Activated B cell treated with CpG ODN at 0.5 μM for 24 hours (primary cell): Measurements from ENCODE around the gene RNF38. TPM values are rescaled to one million over a fixed set of nuclear protein-coding genes. Genes with fewer than 3 reads are reported as not detected.
"Not testable (repeated sequence)": the region's sequence is repeated elsewhere in the genome, so short reads cannot be mapped to it uniquely, and the experiment has no call there.

ENCODE experiments used
- ATAC-seq: fragments of 200-7000 bp; cut with Tn5 transposase; one replicate; pipeline ENCODE4 v1.10.0; 2021; ENCODE audit warnings: low read depth, mild to moderate bottlenecking, moderate library complexity
- CTCF ChIA-PET: fragments of 350-600 bp; sonication (Branson Sonifier 250); formaldehyde crosslinking; loops from one replicate; lab custom pipeline; 2021; ENCODE audit warnings: antibody characterized with exemption; lab: Charles Lee
- POLR2A ChIA-PET: fragments of 350-600 bp; sonication (Branson Sonifier 250); formaldehyde crosslinking; loops from one replicate; lab custom pipeline; 2021; ENCODE audit warnings: antibody characterized with exemption; lab: Charles Lee
- DNase-seq: peaks from one replicate; pipeline ENCODE4 v3.0.0; 2022
- H3K27ac Mint-ChIP-seq: one replicate; pipeline ENCODE4 v1.8.0; 2020; ENCODE audit warnings: mixed read lengths
- H3K27me3 Mint-ChIP-seq: one replicate; pipeline ENCODE4 v1.8.0; 2021; ENCODE audit warnings: mixed read lengths
- H3K36me3 Mint-ChIP-seq: one replicate; pipeline ENCODE4 v1.8.0; 2021; ENCODE audit warnings: low read depth, mixed read lengths
- H3K4me1 Mint-ChIP-seq: one replicate; pipeline ENCODE4 v1.8.0; 2021; ENCODE audit warnings: mixed read lengths
- H3K4me3 Mint-ChIP-seq: one replicate; pipeline ENCODE4 v1.8.0; 2020; ENCODE audit warnings: mild to moderate bottlenecking, mixed read lengths
- H3K9me3 Mint-ChIP-seq: one replicate; pipeline ENCODE4 v1.8.0; 2020; ENCODE audit warnings: mixed read lengths
- CTCF ChIP-seq: fragments of 200-600 bp; IDR thresholded peaks from one replicate; pipeline ENCODE4 v1.8.0; 2022; ENCODE audit warnings: antibody characterized with exemption, mild to moderate bottlenecking
- intact Hi-C: fragments of 100-400 bp; cut with micrococcal nuclease; formaldehyde crosslinking; loops from one replicate; pipeline ENCODE4 v1.15.1; 2024
- total RNA-seq: library from RNA; stranded (reverse); gene quantifications from 2 replicates; pipeline ENCODE4 v1.2.3, GENCODE V29; 2022

Gene RNF38
- total RNA-seq, 1 donor from 2014 or later, result 52.1 TPM

DNA sequence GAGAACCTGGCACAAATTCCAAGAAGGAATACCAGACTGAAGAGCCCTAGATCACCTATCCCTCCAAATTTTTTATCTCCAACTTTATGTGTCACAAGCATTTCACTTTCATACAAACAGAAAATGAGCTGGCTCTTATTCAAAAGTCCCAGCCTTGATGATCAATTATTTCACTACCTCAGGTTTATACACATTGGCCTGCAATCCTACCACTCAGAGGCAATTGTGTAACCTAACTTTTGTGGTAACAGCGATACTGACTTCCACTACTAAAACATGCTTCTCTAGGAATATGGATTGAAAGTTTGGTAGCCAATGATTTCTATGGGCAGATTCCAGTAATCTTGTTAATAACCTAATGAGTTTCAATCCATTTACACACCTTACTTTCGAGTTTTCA is 10.5 kb downstream of the RNF38 start:
- ATAC-seq, result no peak
- H3K4me1 Mint-ChIP-seq, result peaks cover 50% of the 10 kb centered on the region
- no peaks in the 10 kb centered on the region for H3K9me3 Mint-ChIP-seq
- no peak overlapping the region for H3K27ac Mint-ChIP-seq
- H3K4me3 Mint-ChIP-seq, result no peak overlapping the region
- no peaks in the 10 kb centered on the region for H3K27me3 Mint-ChIP-seq
- TF ChIP-seq CTCF, result no peak
- peaks cover 60% of the 10 kb centered on the region for H3K36me3 Mint-ChIP-seq
- no peak for DNase-seq
- CTCF ChIA-PET, result no interaction called here
- POLR2A ChIA-PET, result interaction anchor here (2.2 kb wide), 1 partner anchor 10 kb away, joined by 7 read pairs; the partner anchor contains the start of gene RNF38
- intact Hi-C loops, result no loop called here

DNA sequence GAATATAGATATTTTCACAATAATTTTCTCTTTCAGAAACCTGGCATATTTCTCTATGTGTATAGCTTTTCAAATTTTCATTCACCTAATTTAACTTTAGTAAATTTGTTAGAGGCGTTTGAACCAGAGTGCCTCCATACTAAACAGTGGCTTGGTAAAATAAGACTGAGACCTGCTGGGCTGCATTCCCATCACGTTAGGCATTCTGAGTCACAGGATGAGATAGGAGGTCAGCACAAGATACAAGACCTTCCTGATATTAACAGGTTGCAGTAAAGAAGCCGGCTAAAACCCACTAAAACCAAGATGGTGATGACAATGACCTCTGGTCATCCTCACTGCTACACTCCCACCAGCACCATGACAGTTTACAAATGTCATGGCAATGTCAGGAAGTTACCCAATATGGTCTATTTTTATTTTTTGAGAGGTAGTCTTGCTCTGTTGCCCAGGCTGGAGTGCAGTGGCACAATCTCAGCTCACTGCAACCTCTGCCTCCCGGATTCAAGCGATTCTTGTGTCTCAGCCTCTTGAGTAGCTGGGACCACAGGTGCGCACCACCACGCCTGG is 13.6 kb downstream of the RNF38 start:
- CTCF ChIA-PET, result interaction anchor here (1.5 kb wide), 1 partner anchor 21 kb away, joined by 4 read pairs; no protein-coding TSS in a partner anchor
- POLR2A ChIA-PET, H3K9me3 Mint-ChIP-seq, H3K4me3 Mint-ChIP-seq, intact Hi-C loops, DNase-seq, H3K27me3 Mint-ChIP-seq, H3K27ac Mint-ChIP-seq, ATAC-seq: not testable (repeated sequence)
- peaks cover 65% of the 10 kb centered on the region for H3K36me3 Mint-ChIP-seq
- H3K4me1 Mint-ChIP-seq, result peaks cover 60% of the 10 kb centered on the region

- H3K36me3 Mint-ChIP-seq, result peaks cover 42% of the 10 kb centered on the region
- CTCF ChIA-PET, result interaction anchor here (1.9 kb wide), 1 partner anchor 24 kb away, joined by 6 read pairs; no protein-coding TSS in a partner anchor
- H3K4me3 Mint-ChIP-seq, result peak overlapping the region; percentile 7
- ATAC-seq, result no peak
- intact Hi-C loops, result no loop called here
- no peak for DNase-seq
- no peaks in the 10 kb centered on the region for H3K27me3 Mint-ChIP-seq
- POLR2A ChIA-PET, result no interaction called here
- peaks cover 61% of the 10 kb centered on the region for H3K4me1 Mint-ChIP-seq
- no peaks in the 10 kb centered on the region for H3K9me3 Mint-ChIP-seq
- no peak for TF ChIP-seq CTCF
- peak overlapping the region; percentile 71 for H3K27ac Mint-ChIP-seq
Measured at GRCh38 chr9:36382484-36382883, 17.6 kb downstream of the RNF38 start.

DNA sequence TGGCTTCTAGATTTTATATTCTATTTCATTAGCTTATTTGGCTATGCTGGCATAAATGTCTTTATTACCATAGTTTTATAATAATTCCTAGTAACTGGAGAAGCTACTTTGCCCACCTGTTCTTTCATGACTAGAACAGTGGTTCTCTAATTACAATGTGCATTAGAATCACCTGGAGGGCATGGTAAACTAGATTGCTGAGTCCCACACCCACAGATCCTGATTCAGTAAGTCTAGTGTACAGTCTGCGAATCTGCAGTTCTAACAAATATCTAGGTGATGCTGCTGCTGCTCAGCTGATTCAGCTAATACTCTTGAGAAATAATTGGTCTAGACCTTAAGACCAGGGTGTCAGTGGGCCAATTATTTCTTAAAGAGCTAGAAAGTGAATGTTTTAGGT is 35.5 kb downstream of the RNF38 start:
- Mint-ChIP-seq H3K9me3 (no peaks in the 10 kb centered on the region), H3K36me3 (peaks cover 67% of the 10 kb centered on the region), H3K27ac (no peak overlapping the region), H3K4me3 (no peak overlapping the region), H3K4me1 (no peaks in the 10 kb centered on the region), H3K27me3 (no peaks in the 10 kb centered on the region)
- TF ChIP-seq CTCF, result no peak
- POLR2A ChIA-PET, result no interaction called here
- DNase-seq, result no peak
- CTCF ChIA-PET, result no interaction called here
- intact Hi-C loops, result no loop called here
- no peak for ATAC-seq

DNA sequence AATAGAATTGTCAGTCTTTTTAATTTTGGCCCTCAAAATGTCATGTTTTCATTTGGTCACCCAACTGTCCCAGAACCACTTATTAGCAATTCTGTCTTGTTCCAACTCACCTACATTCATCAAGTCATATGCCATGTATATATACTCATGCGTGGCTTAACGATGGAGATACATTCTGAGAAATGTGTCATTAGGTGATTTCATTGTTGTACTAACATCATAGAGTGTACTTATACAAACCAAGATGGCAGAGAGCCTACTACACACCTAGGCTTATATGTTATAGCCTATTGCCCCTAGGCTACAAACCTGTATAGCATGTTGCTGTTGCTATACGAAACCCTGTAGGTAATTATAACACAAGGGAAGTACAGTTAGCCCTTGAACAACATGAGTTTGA is 36.6 kb downstream of the RNF38 start:
- H3K9me3 Mint-ChIP-seq, result no peaks in the 10 kb centered on the region
- POLR2A ChIA-PET, result no interaction called here
- no peak for ATAC-seq
- H3K4me3 Mint-ChIP-seq, result no peak overlapping the region
- no peak for DNase-seq
- H3K27ac Mint-ChIP-seq, result no peak overlapping the region
- CTCF ChIA-PET, result no interaction called here
- peaks cover 64% of the 10 kb centered on the region for H3K36me3 Mint-ChIP-seq
- no peaks in the 10 kb centered on the region for H3K4me1 Mint-ChIP-seq
- no peak for TF ChIP-seq CTCF
- no peaks in the 10 kb centered on the region for H3K27me3 Mint-ChIP-seq
- intact Hi-C loops, result no loop called here

DNA sequence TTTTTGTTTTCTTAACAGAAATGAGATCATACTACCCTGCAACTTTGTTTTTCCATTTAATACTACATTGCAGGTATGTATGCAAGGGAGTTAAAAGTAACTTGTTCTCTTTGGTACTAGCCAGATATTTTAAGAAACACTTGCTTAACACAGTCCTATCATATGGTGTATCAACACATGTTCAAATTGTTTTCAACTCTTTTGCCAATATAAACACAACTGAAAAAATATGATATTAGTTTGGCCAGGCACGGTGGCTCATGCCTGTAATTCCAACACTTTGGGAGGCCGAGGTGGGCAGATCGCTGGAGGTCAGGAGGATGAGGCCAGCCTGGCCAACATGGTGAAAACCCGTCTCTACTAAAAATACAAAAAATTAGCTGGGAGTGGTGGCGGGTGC is 41.6 kb downstream of the RNF38 start:
- DNase-seq (no peak), ATAC-seq (no peak)
- POLR2A ChIA-PET, result no interaction called here
- Mint-ChIP-seq H3K36me3 (peaks cover 72% of the 10 kb centered on the region), H3K9me3 (no peaks in the 10 kb centered on the region), H3K4me3 (no peak overlapping the region), H3K27ac (no peak overlapping the region), H3K4me1 (no peaks in the 10 kb centered on the region), H3K27me3 (no peaks in the 10 kb centered on the region)
- CTCF ChIA-PET, result no interaction called here
- intact Hi-C loops, result no loop called here
- no peak for TF ChIP-seq CTCF
